Prostate gland (tissue), 2 donors: ENCODE data around the gene ITGA2B.

ENCODE experiments used
- POLR2AphosphoS5 ChIP-seq: sonication (generic); formaldehyde crosslinking; IDR thresholded peaks from one replicate; pipeline ENCODE4 v1.6.1; 2017; ENCODE audit warnings: antibody characterized with exemption
- TF ChIP-seq, protein P1 (sequence below), 4 experiments: fragments of 200-600 bp in 2 of 4; fragments of 450-650 bp in 2 of 4; sonication (generic) in 2 of 4; IDR thresholded peaks; 1 replicate in 3 of 4; 2 replicates in 1 of 4; pipeline ENCODE4 v1.5.1; 2016 to 2019; ENCODE audit warnings: antibody characterized with exemption in 4 of 4, mild to moderate bottlenecking in 2 of 4, moderate library complexity in 2 of 4

DNA sequence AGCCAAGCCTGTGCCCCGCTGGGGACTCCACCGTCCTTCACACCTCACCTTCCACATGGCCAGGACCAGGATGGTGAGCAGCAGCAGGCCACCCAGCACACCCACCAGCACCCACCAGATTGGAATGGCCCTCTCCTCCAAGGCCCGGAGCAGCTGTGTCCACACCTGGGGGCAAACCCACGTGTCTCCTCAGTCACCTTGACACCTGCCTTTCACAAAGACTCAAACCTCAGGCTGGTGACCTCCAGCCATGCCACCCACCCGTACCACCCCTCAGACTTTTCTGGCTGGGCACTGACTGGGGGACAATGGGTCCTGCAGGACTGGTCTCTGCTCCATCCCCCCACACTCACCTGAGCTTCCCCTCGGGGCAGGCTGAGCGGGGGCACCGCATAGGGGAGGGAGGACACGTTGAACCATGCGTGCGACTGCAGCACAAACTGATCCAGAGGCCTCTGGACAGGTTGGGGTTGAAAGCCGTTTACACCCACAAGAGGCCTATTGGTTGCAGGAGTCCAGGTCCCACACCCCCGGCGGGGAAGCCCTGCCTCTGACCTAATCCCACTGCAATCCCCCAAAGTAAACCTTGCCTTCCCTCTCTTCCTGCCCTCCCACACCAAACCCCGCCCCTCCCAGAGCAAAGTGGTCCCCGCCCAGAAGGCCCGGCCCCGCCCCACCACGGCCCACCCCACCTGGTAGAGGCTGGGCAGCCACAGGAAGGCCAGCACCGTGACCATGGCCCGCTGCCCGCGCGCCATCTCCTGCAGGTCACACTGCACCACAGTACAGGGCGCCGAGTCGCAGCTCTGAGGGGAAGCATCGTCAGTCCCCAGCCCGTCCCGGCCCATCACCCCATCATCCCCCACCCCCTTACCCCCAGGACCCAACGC lies 14.9 kb downstream of the ITGA2B start:
- no peak for TF ChIP-seq POLR2AphosphoS5
- TF ChIP-seq, protein P1, sequence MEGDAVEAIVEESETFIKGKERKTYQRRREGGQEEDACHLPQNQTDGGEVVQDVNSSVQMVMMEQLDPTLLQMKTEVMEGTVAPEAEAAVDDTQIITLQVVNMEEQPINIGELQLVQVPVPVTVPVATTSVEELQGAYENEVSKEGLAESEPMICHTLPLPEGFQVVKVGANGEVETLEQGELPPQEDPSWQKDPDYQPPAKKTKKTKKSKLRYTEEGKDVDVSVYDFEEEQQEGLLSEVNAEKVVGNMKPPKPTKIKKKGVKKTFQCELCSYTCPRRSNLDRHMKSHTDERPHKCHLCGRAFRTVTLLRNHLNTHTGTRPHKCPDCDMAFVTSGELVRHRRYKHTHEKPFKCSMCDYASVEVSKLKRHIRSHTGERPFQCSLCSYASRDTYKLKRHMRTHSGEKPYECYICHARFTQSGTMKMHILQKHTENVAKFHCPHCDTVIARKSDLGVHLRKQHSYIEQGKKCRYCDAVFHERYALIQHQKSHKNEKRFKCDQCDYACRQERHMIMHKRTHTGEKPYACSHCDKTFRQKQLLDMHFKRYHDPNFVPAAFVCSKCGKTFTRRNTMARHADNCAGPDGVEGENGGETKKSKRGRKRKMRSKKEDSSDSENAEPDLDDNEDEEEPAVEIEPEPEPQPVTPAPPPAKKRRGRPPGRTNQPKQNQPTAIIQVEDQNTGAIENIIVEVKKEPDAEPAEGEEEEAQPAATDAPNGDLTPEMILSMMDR (IDR thresholded peaks at IDR 0.05) = no peak
